ENCODE measurements around the gene SPACDR. TPM values are rescaled to one million over a fixed set of nuclear protein-coding genes. Genes with fewer than 3 reads are reported as not detected.
"Not testable (repeated sequence)": the region's sequence is repeated elsewhere in the genome, so short reads cannot be mapped to it uniquely, and the experiment has no call there.

The SPACDR gene
- total and polyA plus RNA-seq, 2 donors from 2014 or later: 0.54 TPM; not detected in 1

DNA sequence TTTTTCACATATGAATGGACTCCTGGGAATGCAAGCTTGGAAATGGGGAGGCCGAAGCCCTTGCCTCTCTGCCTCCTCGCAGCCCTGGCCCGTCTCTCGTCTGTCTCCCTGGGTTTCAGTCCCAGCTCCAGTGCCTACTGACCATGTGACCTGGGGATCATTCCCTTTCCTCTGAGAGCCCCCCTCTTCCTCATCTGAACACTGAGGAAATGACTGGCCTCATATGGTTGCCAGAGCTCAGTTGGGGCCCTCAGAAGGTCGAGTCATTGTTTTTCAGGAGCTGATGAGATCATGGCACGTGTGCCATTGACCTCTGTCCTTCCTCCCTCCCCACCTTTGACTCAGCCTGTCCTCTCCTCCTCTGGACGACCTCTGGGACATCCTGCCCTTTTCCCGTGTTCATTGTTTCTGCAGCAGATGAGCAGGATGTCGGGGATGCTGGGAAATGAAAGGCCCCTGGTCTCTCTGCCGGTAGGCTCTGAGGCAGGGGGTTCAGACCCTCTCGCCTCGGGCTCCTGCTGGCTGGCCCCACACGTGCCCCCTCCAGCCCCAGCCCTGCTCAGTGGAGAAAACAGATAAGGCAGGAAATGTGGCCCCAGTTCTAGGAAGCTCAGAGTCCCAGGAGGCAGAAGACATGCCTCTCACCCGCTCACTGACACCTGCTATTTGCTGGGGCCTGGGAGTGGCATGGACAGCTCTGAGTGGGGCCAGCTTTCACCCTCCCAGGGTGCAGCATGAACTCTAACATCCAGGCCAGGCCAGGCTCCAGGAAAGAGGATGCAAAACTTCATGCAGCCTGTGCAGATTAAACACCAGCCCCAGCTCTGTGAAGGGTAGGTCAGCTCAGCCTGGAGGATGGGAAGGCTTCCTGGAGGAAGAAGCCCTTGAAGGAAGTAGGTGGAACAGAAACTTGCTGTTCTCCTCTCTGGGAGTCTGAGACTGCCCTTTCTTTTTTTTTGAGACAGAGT, 19.5 kb downstream of the SPACDR start:
- H3K9ac ChIP-seq (ENCODE audit: low read length in 3 of 3): no peak overlapping the region
- H3K4me3 ChIP-seq (ENCODE audit: low read length in 3 of 3): no peak overlapping the region
- no peaks in the 10 kb centered on the region for H3K36me3 ChIP-seq (ENCODE audit: control insufficient read depth in 2 of 3, insufficient read depth in 3 of 3, low read length in 3 of 3)
- DNase-seq (peak in 3 of 5 donors; percentile 48 to 69 (median 59)), FAIRE-seq (no peak)
- no peaks in the 10 kb centered on the region for H3K27me3 ChIP-seq (ENCODE audit: control insufficient read depth, insufficient read depth, low read length)
- no peaks in the 10 kb centered on the region for H3K9me3 ChIP-seq (ENCODE audit: control insufficient read depth in 2 of 3, insufficient read depth in 1 of 3, low read length in 3 of 3)
- peak overlapping the region; percentile 68 to 71 for H3K27ac ChIP-seq (ENCODE audit: low read depth in 2 of 2, low read length in 2 of 2)
- TF ChIP-seq, protein P1, sequence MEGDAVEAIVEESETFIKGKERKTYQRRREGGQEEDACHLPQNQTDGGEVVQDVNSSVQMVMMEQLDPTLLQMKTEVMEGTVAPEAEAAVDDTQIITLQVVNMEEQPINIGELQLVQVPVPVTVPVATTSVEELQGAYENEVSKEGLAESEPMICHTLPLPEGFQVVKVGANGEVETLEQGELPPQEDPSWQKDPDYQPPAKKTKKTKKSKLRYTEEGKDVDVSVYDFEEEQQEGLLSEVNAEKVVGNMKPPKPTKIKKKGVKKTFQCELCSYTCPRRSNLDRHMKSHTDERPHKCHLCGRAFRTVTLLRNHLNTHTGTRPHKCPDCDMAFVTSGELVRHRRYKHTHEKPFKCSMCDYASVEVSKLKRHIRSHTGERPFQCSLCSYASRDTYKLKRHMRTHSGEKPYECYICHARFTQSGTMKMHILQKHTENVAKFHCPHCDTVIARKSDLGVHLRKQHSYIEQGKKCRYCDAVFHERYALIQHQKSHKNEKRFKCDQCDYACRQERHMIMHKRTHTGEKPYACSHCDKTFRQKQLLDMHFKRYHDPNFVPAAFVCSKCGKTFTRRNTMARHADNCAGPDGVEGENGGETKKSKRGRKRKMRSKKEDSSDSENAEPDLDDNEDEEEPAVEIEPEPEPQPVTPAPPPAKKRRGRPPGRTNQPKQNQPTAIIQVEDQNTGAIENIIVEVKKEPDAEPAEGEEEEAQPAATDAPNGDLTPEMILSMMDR (IDR thresholded peaks at IDR 0.05; ENCODE audit: borderline replicate concordance, extremely low read depth, insufficient read depth): no peak
- peaks cover 0 to 5% (median 0%) of the 10 kb centered on the region in 3 donors for H3K4me1 ChIP-seq (ENCODE audit: control insufficient read depth in 2 of 3, insufficient read depth in 2 of 3, low read depth in 1 of 3, low read length in 3 of 3)
- intact Hi-C loops (cut with DNase I): no loop called here

DNA sequence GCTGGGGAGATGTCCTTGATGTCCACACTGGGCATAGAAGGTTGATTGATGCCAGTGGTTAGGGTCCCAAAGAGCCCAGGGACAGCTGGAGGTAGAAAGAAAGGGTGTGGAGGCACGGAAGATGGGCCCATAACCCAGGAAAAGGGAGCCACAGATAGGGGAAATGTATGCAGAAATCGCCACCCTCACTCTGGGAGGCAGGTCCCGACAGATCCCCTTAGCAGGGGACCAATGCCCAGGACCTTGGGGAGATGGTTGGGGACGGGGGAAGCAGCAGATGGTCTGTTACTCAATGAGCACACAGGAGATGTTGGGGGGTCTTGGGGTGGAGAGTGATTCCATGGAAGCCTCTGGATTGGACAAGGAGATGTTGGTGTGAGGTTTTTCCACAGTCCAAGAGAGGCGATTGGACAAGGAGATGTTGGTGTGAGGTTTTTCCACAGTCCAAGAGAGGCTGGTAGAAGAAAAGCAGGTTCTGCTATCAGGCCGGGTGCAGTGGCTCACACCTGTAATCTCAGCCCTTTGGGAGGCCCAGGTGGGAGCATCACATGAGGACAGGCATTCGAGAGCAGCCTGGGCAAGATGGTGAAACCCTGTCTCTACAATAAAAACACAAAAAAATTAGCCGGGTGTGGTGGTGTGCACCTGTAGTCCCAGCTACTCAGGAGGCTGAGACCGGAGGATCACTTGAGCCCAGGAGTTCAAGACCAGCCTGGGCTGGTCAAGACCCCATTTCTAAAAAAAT, 20.8 kb downstream of the SPACDR start:
- intact Hi-C loops (cut with DNase I): no loop called here
- Histone ChIP-seq H3K36me3 (ENCODE audit: control insufficient read depth in 2 of 3, insufficient read depth in 3 of 3, low read length in 3 of 3) (no peaks in the 10 kb centered on the region), H3K9me3 (ENCODE audit: control insufficient read depth in 2 of 3, insufficient read depth in 1 of 3, low read length in 3 of 3) (no peaks in the 10 kb centered on the region), H3K27me3 (ENCODE audit: control insufficient read depth, insufficient read depth, low read length) (no peaks in the 10 kb centered on the region), H3K4me1 (ENCODE audit: control insufficient read depth in 2 of 3, insufficient read depth in 2 of 3, low read depth in 1 of 3, low read length in 3 of 3) (peaks cover 0 to 5% (median 0%) of the 10 kb centered on the region in 3 donors), H3K27ac (ENCODE audit: low read depth in 2 of 2, low read length in 2 of 2) (peak overlapping the region; percentile 53 to 71), H3K9ac (ENCODE audit: low read length in 3 of 3) (no peak overlapping the region), H3K4me3 (ENCODE audit: low read length in 3 of 3) (no peak overlapping the region)
- TF ChIP-seq, protein P1 (IDR thresholded peaks at IDR 0.05; ENCODE audit: borderline replicate concordance, extremely low read depth, insufficient read depth): no peak
- DNase-seq (peak in 2 of 5 donors; percentile 22 to 41), FAIRE-seq (no peak)

DNA sequence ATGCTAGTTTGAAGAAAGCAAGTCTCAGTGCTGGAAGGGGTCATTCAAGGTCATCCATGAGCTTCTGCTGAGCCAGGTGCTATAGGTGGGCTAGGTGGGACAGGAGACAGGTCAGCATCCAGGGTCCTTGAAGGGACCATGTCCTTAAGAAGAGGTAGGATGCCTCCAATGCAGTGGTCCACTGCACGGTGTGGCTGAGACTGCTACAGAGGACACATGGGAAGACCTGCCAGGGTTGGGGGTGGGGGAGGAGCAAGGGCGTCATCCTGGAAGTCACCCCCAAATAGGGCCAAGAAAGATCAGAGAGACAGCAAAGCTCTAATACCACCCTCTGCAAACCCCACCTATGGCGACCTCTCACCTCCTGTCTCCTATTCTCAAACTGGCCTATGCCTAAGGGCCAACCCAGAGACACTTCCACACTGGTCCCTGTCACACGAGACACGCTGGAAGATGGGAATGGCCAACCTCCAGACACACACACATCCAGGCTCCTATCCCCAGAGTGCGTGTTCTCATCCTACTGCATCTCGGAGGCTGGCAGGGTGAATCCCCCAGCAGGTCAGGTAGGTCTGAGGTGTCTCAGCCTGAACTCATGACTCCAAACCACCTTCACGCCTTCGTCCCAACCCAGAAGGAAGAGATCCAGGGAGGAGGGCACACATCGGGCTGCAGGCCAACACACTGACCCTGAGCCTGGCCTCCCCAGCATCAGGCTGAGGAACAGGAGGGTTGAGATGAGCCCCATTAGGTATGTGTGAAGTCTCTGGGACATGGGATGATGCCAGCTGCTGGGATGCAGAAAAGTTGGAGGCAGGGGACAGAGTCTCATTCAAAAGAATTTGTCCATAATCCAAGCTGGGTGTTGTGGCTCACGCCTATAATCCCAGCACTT, 22.2 kb downstream of the SPACDR start:
- FAIRE-seq (no peak), DNase-seq (peak in 2 of 5 donors; percentile 36 to 41)
- intact Hi-C loops (cut with DNase I): no loop called here
- Histone ChIP-seq H3K27me3 (ENCODE audit: control insufficient read depth, insufficient read depth, low read length) (no peaks in the 10 kb centered on the region), H3K4me3 (ENCODE audit: low read length in 3 of 3) (no peak overlapping the region), H3K27ac (ENCODE audit: low read depth in 2 of 2, low read length in 2 of 2) (no peak overlapping the region), H3K36me3 (ENCODE audit: control insufficient read depth in 2 of 3, insufficient read depth in 3 of 3, low read length in 3 of 3) (no peaks in the 10 kb centered on the region), H3K4me1 (ENCODE audit: control insufficient read depth in 2 of 3, insufficient read depth in 2 of 3, low read depth in 1 of 3, low read length in 3 of 3) (peaks cover 0 to 5% (median 0%) of the 10 kb centered on the region in 3 donors), H3K9me3 (ENCODE audit: control insufficient read depth in 2 of 3, insufficient read depth in 1 of 3, low read length in 3 of 3) (no peaks in the 10 kb centered on the region), H3K9ac (ENCODE audit: low read length in 3 of 3) (no peak overlapping the region)
- TF ChIP-seq, protein P1 (IDR thresholded peaks at IDR 0.05; ENCODE audit: borderline replicate concordance, extremely low read depth, insufficient read depth): no peak

DNA sequence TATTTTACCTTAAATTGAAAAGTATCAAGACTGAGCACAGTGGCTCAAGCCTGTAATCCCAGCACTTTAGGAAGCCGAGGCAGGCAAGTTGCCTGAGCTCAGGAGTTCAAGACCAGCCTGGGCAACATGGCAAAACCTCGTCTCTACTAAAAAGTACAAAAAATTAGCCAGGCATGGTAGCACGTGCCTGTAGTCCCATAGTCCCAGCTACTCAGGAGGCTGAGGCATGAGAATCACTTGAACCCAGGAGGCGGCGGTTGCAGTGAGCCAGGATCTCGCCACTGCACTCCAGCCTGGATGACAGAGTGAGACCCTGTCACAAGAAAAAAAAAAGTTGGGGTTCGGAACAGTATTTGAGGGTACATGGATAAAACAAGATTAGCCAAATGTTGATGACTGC, 24.8 kb downstream of the SPACDR start:
- peak in 1 of 5 donors; percentile 12 for DNase-seq
- intact Hi-C loops (cut with DNase I): not testable (repeated sequence)

DNA sequence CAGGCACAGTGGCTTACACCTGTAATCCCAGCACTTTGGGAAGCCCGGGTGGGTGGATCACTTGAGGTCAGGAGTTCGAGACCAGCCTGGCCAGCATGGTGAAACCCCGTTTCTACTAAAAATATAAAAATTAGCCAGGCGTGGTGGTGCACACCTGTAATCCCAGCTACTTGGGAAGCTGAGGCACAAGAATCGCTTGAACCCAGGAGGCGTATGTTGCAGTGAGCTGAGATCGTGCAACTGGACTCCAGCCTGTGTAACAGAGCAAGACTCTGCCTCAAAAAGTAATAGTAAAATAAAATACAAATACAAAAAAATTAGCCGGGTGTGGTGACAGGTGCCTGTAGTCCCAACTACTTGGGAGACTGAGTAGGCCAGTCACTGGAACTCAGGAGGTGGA, 25.3 kb downstream of the SPACDR start:
- H3K27me3 ChIP-seq (ENCODE audit: control insufficient read depth, insufficient read depth, low read length); FAIRE-seq; H3K4me3 ChIP-seq (ENCODE audit: low read length in 3 of 3); H3K9ac ChIP-seq (ENCODE audit: low read length in 3 of 3); H3K27ac ChIP-seq (ENCODE audit: low read depth in 2 of 2, low read length in 2 of 2); intact Hi-C loops (cut with DNase I); H3K9me3 ChIP-seq (ENCODE audit: control insufficient read depth in 2 of 3, insufficient read depth in 1 of 3, low read length in 3 of 3): not testable (repeated sequence)
- Histone ChIP-seq H3K4me1 (ENCODE audit: control insufficient read depth in 2 of 3, insufficient read depth in 2 of 3, low read depth in 1 of 3, low read length in 3 of 3) (peaks cover 0 to 13% (median 7%) of the 10 kb centered on the region in 3 donors), H3K36me3 (ENCODE audit: control insufficient read depth in 2 of 3, insufficient read depth in 3 of 3, low read length in 3 of 3) (peaks cover 3 to 10% (median 4%) of the 10 kb centered on the region in 3 donors)
- peak in 1 of 5 donors; percentile 16 for DNase-seq

More for the DNA sequence above, 24.8 kb downstream of the SPACDR start:
- H3K27me3 ChIP-seq (ENCODE audit: control insufficient read depth, insufficient read depth, low read length); H3K9ac ChIP-seq (ENCODE audit: low read length in 3 of 3); FAIRE-seq; H3K9me3 ChIP-seq (ENCODE audit: control insufficient read depth in 2 of 3, insufficient read depth in 1 of 3, low read length in 3 of 3); H3K27ac ChIP-seq (ENCODE audit: low read depth in 2 of 2, low read length in 2 of 2); H3K36me3 ChIP-seq (ENCODE audit: control insufficient read depth in 2 of 3, insufficient read depth in 3 of 3, low read length in 3 of 3); H3K4me3 ChIP-seq (ENCODE audit: low read length in 3 of 3): not testable (repeated sequence)
- H3K4me1 ChIP-seq (ENCODE audit: control insufficient read depth in 2 of 3, insufficient read depth in 2 of 3, low read depth in 1 of 3, low read length in 3 of 3): peaks cover 0 to 11% (median 10%) of the 10 kb centered on the region in 3 donors
